ENCODE results near the gene ZNF778. TPM values are rescaled to one million over a fixed set of nuclear protein-coding genes. Genes with fewer than 3 reads are reported as not detected.

ZNF778 gene
- polyA plus RNA-seq, 1 of the 3 experiments (the other 2 are of a cell fraction), result 10.8 TPM

GRCh38 chr16:89221604-89222003, 4.1 kb downstream of the ZNF778 start:
- TF ChIP-seq TCF12 (IDR thresholded peaks at IDR 0.05) (no peak), NFIC (IDR thresholded peaks at IDR 0.05; ENCODE audit: borderline replicate concordance) (no peak)
- no peak for DNase-seq
- Histone ChIP-seq H3K27ac (ENCODE audit: low read depth in 2 of 2, low read length in 1 of 2) (no peak overlapping the region), H2AFZ (ENCODE audit: low read depth) (no peak overlapping the region), H3K4me2 (no peak overlapping the region), H4K20me1 (ENCODE audit: insufficient read depth) (no peaks in the 10 kb centered on the region), H3K4me1 (ENCODE audit: control insufficient read depth in 1 of 2, insufficient read depth in 2 of 2, low read depth in 1 of 2, low read length in 1 of 2) (peaks cover 0 to 5% of the 10 kb centered on the region in 2 experiments; a peak in 2 of 4 replicates), H3K36me3 (replicated peaks in 1 of 2; ENCODE audit: control insufficient read depth in 1 of 2, insufficient read depth in 2 of 2, low read length in 1 of 2) (peaks cover 29 to 39% of the 10 kb centered on the region in 2 experiments), H3F3A (replicated peaks; ENCODE audit: insufficient read depth) (no peaks in the 10 kb centered on the region), H3K4me3 (ENCODE audit: low read depth in 2 of 2, low read length in 1 of 2) (no peak overlapping the region), H3K9ac (no peak overlapping the region), H3K27me3 (ENCODE audit: insufficient read depth) (no peaks in the 10 kb centered on the region), H3K79me2 (ENCODE audit: insufficient read depth) (peaks cover 33% of the 10 kb centered on the region), H3K9me3 (no peaks in the 10 kb centered on the region), H3K9me2 (no peaks in the 10 kb centered on the region)
- CTCF ChIA-PET, result no interaction called here
- POLR2A ChIA-PET, result no interaction called here
- WGBS (ENCODE audit: low lambda C conversion rate), result 96% methylated on average over 3 of the region's 3 CpGs

- ChIA-PET POLR2A (interaction anchor here (0.6 kb wide), 1 partner anchor 358 kb away, joined by 3 read pairs; no protein-coding TSS in a partner anchor), CTCF (no interaction called here)
- Histone ChIP-seq H3K9me2 (no peaks in the 10 kb centered on the region), H3K79me2 (ENCODE audit: insufficient read depth) (peaks cover 35% of the 10 kb centered on the region), H3K4me2 (no peak overlapping the region), H3K36me3 (replicated peaks in 1 of 2; ENCODE audit: control insufficient read depth in 1 of 2, insufficient read depth in 2 of 2, low read length in 1 of 2) (peaks cover 42 to 52% of the 10 kb centered on the region in 2 experiments), H3K9ac (no peak overlapping the region), H3K27me3 (ENCODE audit: insufficient read depth) (no peaks in the 10 kb centered on the region), H4K20me1 (ENCODE audit: insufficient read depth) (no peaks in the 10 kb centered on the region), H3K4me3 (ENCODE audit: low read depth in 2 of 2, low read length in 1 of 2) (no peak overlapping the region), H3F3A (replicated peaks; ENCODE audit: insufficient read depth) (no peaks in the 10 kb centered on the region), H2AFZ (ENCODE audit: low read depth) (no peak overlapping the region), H3K9me3 (no peaks in the 10 kb centered on the region; the same call in 1 of the 2 replicates), H3K27ac (ENCODE audit: low read depth in 2 of 2, low read length in 1 of 2) (no peak overlapping the region), H3K4me1 (ENCODE audit: control insufficient read depth in 1 of 2, insufficient read depth in 2 of 2, low read depth in 1 of 2, low read length in 1 of 2) (peaks cover 0 to 2% of the 10 kb centered on the region in 2 experiments; a peak in 1 of 4 replicates)
- TF ChIP-seq NFIC (IDR thresholded peaks at IDR 0.05; ENCODE audit: borderline replicate concordance), result no peak
- no peak for TF ChIP-seq SMC3 (IDR thresholded peaks at IDR 0.05; ENCODE audit: low read depth, low read length)
- TF ChIP-seq GABPA (IDR thresholded peaks at IDR 0.05; ENCODE audit: low read depth), result no peak
- no peak for TF ChIP-seq NRF1 (IDR thresholded peaks at IDR 0.05; ENCODE audit: low read depth, low read length)
- TF ChIP-seq GATA2 (CRISPR knock-in tag; IDR thresholded peaks at IDR 0.05), result no peak
- TF ChIP-seq TEAD4 (IDR thresholded peaks at IDR 0.05; ENCODE audit: borderline replicate concordance, insufficient read depth), result no peak
- DNase-seq, result no peak
- 96% methylated on average over 21 of the region's 21 CpGs for WGBS (ENCODE audit: low lambda C conversion rate)
Observed at GRCh38 chr16:89222931-89223330, 5.4 kb downstream of the ZNF778 start.

- peaks cover 26% of the 10 kb centered on the region for H3K79me2 ChIP-seq (ENCODE audit: insufficient read depth)
- H3K4me3 ChIP-seq (ENCODE audit: low read depth in 2 of 2, low read length in 1 of 2), result no peak overlapping the region
- DNase-seq, result no peak
- H3K4me1 ChIP-seq (ENCODE audit: control insufficient read depth in 1 of 2, insufficient read depth in 2 of 2, low read depth in 1 of 2, low read length in 1 of 2), result no peaks in the 10 kb centered on the region
- no peaks in the 10 kb centered on the region for H3F3A ChIP-seq (replicated peaks; ENCODE audit: insufficient read depth)
- H3K9ac ChIP-seq, result no peak overlapping the region
- TF ChIP-seq CHD2 (IDR thresholded peaks at IDR 0.05; ENCODE audit: low read length, partially characterized antibody) (no peak), NRF1 (IDR thresholded peaks at IDR 0.05; ENCODE audit: low read depth, low read length) (no peak), USF2 (IDR thresholded peaks at IDR 0.05; ENCODE audit: borderline replicate concordance, low read depth, low read length) (no peak)
- WGBS (ENCODE audit: low lambda C conversion rate), result 93% methylated on average over 10 of the region's 10 CpGs
- no peak overlapping the region for H3K27ac ChIP-seq (ENCODE audit: low read depth in 2 of 2, low read length in 1 of 2)
- H3K9me3 ChIP-seq, result no peaks in the 10 kb centered on the region; the same call in 1 of the 2 replicates
- H3K27me3 ChIP-seq (ENCODE audit: insufficient read depth), result no peaks in the 10 kb centered on the region
- ChIA-PET CTCF (interaction anchor here (1.1 kb wide), 1 partner anchor 282 kb away, joined by 3 read pairs; no protein-coding TSS in a partner anchor), POLR2A (no interaction called here)
- H3K4me2 ChIP-seq, result no peak overlapping the region
- no peaks in the 10 kb centered on the region for H4K20me1 ChIP-seq (ENCODE audit: insufficient read depth)
- H3K9me2 ChIP-seq, result no peaks in the 10 kb centered on the region
- H3K36me3 ChIP-seq (replicated peaks in 1 of 2; ENCODE audit: control insufficient read depth in 1 of 2, insufficient read depth in 2 of 2, low read length in 1 of 2), result peaks cover 51 to 67% of the 10 kb centered on the region in 2 experiments
- H2AFZ ChIP-seq (ENCODE audit: low read depth), result no peak overlapping the region
Observed at GRCh38 chr16:89224665-89225064, 7.2 kb downstream of the ZNF778 start.
